Muscle of arm (tissue), 12 donors: ENCODE measurements around the gene OSBPL10. TPM values are rescaled to one million over a fixed set of nuclear protein-coding genes. Genes with fewer than 3 reads are reported as not detected.

ENCODE experiments used
- DNase-seq: peaks from one replicate; pipeline ENCODE4 v3.0.0-alpha.2; 2013
- polyA plus RNA-seq, 12 donors: library from polyadenylated mRNA; unstranded; fragments of 120-200 nt; gene quantifications; one replicate each; pipeline ENCODE4 v1.2.1, GENCODE V29; 2013; ENCODE audit not compliant: insufficient read length in 12 of 12

The OSBPL10 gene
- polyA plus RNA-seq, 12 donors = 5.8 to 21.4 (median 11.3) TPM; not detected in 1

GRCh38 chr3:31744913-31745312 is 236.1 kb downstream of the OSBPL10 start:
- no peak for DNase-seq

GRCh38 chr3:31743331-31744089 is 237.6 kb downstream of the OSBPL10 start:
- DNase-seq = no peak

DNA sequence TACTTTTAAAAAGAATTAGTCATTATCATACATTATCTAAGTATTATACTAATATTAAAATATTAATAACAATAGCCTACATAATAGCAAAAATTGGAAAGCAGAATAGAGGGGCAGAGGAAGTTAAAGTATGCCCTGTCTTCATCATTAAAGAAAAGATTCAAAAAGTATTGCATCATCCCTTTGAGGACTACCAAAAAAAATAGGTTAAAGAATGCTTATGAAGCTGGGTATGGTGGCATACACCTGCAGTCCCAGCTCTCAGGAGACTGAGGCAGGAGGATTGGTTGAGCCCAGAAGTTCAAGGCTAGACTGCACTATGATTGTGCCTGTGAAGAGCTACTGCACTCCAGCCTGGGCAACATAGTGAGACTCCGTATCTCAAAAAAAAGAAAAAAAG is 240.7 kb downstream of the OSBPL10 start:
- DNase-seq = no peak

DNA sequence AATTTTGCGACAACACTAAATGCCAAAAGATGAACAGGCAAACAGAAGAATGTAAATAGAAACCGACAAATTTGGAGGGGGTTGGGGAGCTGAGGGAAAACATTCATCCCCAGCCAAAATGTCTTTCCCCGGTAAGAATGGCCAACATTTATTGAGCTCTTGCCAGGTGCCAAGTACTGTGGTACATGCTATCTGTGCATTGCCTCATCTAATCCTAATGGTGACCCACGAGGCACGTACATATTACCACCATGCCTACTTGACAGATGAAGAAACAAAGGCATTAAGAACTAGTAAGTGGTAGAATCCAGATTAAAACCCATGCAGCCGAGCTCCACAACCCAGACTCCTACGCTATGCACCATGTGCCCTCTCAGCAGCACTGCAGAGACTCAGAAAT is 242.7 kb downstream of the OSBPL10 start:
- no peak for DNase-seq

DNA sequence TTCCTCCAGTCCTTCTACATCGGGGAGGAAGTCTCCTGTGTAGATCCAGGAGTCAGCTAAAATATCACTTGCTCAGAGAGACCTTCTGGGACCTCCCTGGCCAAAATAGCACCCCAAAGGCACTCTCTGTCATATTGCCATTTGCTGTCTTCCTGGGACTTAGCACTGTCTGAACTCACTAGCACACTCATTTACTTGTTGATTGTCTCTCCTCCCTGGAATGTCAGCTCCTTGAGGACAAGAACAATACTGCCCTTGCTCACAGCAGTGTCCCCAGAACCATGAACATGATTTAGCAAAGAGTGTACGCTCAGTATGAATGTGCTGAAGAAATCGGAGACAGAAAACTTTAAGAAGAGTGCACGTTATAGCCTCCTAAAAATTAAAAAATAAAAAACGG is 245.4 kb downstream of the OSBPL10 start:
- DNase-seq = no peak

- DNase-seq = no peak
Measured at GRCh38 chr3:31733234-31733667, 247.8 kb downstream of the OSBPL10 start.

- DNase-seq = no peak
Measured at GRCh38 chr3:31732548-31732947, 248.5 kb downstream of the OSBPL10 start.

GRCh38 chr3:31729573-31729972 is 251.5 kb downstream of the OSBPL10 start:
- DNase-seq = no peak

DNA sequence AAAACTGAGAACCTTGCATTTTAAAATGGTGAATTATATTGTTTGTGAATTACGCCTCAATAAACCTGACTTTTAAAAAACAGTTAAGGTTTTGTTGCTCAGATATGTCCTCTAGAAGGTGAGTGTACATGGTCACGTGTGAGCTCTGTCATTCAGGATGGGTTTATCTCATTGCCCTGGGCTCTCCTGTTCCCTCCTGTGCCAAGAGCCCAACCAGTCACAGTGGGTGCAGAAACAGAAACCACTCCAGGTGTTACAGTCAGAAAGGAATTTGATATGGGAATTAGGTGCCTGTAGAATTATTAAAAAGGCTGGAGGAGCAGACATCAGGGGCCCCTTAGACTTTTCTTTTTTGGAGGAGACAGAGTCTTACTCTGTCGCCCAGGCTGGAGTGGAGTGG is 252.0 kb downstream of the OSBPL10 start:
- DNase-seq = no peak

GRCh38 chr3:31728403-31728802 is 252.7 kb downstream of the OSBPL10 start:
- no peak for DNase-seq

DNA sequence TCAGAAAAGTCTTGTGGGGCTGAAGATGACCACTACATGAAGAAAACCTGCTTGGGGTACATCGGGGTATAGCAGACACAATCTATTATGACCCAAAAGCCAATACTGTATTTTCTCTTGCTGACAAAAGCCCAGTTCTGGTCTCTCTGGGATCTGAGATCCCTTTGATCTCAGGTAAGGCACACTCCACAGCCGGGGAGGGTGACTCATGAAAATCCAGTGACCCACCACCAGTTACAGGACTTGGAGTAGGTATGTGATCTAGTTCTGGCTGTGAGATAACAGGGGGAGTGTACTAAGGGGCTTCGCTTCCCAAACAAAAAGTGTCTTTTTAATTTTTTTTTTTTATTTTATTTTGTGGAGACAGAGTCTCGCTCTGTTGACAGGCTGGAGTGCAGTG is 255.1 kb downstream of the OSBPL10 start:
- no peak for DNase-seq

DNA sequence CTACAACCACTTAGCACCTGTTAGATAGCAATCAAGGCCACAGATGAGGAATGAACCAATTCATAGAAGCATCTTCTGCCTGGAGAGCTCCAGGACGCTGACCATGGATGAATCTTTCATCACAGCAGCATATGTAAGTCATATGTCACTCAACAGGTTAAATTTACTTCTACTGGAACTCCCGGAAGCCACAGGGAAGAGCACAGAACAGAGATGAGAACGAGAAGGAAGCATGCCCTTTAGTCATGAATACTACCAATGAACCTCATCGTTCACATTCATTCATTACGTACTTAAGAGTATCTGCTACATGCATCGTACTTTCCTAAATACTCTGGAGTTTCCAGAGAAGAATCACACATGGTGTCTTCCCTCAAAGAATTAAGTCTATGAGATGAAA is 255.5 kb downstream of the OSBPL10 start:
- DNase-seq = no peak

DNA sequence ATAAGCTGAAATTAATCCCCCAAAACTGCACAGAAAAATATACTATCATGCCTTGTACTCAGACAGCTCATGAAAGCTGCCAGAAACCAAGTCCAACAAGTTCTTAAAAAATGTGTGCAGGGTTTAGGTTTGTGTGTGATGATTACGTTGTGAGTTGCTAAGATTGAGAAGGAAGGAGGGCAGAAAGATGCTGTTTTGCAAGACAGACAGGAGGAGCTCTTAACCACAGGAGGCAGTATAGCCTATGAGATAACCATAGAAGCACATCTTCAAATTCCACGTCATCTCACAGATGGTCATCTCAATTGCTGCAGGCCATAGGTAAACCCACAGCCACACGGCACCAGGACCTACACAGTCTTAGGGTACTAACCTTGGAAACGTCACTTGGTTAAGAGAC is 256.4 kb downstream of the OSBPL10 start:
- no peak for DNase-seq

DNA sequence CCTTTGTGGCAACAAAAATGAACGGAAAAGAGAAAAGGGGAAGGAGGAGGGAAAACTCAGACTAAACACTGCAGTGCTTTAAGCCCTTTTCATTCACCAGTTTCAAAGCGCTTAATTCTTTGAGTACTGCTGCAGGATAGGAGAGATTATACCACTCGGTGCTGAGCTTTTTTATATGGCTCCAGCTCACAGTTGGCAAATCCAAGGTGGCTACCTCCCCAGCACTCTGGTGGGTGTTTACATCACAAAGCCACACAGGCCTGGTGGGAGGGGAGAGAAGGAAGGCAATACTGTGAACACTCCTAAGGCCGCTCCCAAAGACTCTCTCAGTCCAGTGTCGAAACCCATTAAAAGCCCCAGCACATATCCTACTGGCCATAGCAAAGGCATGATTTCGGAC is 256.9 kb downstream of the OSBPL10 start:
- no peak for DNase-seq

GRCh38 chr3:31723701-31724100 is 257.4 kb downstream of the OSBPL10 start:
- DNase-seq = no peak

DNA sequence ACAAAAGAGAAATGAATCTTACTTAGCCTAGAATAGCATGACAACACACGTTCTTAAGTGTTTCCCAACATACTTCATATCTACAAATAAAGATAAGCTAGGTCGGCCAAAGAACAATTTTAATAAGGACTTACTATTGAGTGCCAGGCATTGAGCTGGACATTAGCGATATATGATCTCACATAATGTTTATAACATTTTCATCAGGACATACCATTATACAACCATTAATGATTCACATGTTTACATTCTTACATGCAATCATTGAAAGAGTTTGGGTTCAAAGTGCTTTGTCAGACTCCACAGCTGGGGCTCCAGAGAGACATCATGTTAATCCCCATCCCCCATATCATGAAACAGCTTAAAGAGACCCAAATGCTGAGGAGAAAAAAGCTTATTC is 259.4 kb downstream of the OSBPL10 start:
- no peak for DNase-seq

- no peak for DNase-seq
Measured at GRCh38 chr3:31714495-31715280, 266.4 kb downstream of the OSBPL10 start.

DNA sequence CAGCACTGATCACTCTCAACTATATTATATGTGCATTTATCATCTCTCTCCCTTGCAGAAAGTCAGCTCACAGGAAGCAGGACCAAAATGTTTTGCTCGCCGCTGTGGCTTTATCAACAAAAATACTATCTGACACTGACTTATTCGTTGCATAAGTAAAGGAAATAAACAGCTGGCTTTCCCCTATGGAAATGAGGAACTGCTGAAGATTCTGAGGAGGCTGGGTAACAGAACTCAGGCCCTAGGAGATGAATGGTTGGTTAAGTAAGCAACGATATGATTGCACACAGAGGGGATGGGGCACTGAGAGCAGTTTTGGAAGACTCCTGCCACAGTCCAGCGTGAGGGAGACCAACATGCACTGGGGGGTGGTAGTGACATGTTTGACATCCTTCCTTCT is 267.2 kb downstream of the OSBPL10 start:
- DNase-seq = no peak

DNA sequence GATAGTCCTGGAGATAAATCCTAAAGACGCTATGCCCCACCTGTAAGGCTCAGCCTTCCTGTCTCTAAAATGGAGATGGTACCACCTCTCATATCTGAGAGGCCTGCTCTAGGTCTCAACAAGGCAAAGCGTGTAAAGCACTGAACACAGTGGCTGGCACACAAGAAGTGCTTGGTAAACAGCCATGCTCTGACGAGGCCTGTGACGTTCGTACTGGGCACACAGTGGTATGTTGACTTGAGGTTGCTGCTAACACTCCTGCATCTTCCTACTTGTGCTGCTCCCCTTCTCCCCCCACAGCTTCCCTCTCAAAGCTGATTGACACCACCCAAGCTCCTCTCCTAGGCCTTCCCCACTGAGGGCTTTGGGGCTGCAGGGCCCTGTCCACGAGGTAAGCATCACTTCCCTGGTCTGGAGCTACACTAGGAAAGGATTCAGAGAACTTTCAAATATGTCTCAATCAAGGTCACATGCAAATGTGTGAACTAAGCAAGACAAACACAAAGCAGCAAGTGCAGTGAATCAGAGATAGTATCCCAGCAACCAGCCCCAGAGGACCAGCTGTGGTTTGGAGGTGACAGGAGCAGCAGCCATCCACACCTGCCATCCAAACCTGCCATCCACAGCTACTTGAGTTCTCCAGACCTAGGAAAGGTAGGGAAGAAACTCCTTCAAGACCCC is 270.8 kb downstream of the OSBPL10 start:
- no peak for DNase-seq

DNA sequence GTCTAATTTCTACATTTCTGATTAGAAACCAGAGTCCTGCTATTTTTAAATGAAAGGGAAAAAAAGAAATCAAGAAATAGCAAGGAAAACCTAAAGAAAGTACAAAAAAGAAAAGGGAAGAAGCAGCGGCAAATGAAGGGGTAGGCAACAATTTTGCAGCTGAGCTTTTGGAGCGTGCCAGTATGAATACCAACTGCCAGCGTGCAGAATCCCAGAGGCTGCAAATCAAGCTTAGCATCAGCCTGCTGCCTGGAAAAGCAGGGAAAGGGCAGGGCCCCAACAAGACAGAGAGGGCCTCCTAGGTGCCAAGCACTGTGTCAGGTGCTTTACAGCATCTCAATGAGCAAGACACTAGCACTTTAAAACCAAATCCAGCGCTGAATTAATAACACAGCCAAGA is 271.5 kb downstream of the OSBPL10 start:
- no peak for DNase-seq

GRCh38 chr3:31709005-31709404 is 272.1 kb downstream of the OSBPL10 start:
- no peak for DNase-seq

DNA sequence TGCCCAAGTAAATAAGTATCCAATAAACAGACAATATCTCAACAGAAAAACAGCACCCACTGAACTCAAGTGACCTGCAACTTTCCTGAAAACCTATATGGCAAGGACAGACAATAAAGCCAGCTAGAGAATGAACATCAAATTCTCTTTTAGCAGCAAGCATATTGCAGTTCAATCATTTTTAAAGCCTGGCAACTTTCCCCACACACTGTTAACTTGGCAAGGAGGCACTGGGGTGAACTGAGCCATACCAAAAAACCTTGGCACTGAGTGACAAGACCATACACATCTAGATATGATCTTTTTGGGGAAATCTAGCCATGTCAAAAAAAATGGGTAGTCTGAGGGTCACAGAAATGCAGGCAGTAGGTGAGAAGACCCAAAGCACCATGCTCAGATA is 273.8 kb downstream of the OSBPL10 start:
- DNase-seq = no peak

GRCh38 chr3:31705736-31706135 is 275.3 kb downstream of the OSBPL10 start:
- no peak for DNase-seq
